ENCODE data around the gene MPPE1.

The MPPE1 gene

GRCh38 chr18:11909591-11910026, 1.5 kb upstream of the MPPE1 start:
- TF ChIP-seq CTCF (IDR thresholded peaks at IDR 0.05; ENCODE audit: low read depth, low read length) = no peak
- no peak for DNase-seq (ENCODE audit: extremely low read depth, low read depth)

- TF ChIP-seq CTCF (IDR thresholded peaks at IDR 0.05; ENCODE audit: low read depth, low read length) = no peak
- DNase-seq (ENCODE audit: extremely low read depth, low read depth) = no peak
Measured at GRCh38 chr18:11909061-11909455, 941 bp upstream of the MPPE1 start.

GRCh38 chr18:11906926-11907874, 917 bp downstream of the MPPE1 start:
- TF ChIP-seq CTCF (IDR thresholded peaks at IDR 0.05; ENCODE audit: low read depth, low read length) = no peak
- no peak for DNase-seq (ENCODE audit: extremely low read depth, low read depth)

GRCh38 chr18:11906176-11906575, 1.9 kb downstream of the MPPE1 start:
- no peak for TF ChIP-seq CTCF (IDR thresholded peaks at IDR 0.05; ENCODE audit: low read depth, low read length)
- DNase-seq (ENCODE audit: extremely low read depth, low read depth) = no peak

GRCh38 chr18:11905613-11906012, 2.5 kb downstream of the MPPE1 start:
- TF ChIP-seq CTCF (IDR thresholded peaks at IDR 0.05; ENCODE audit: low read depth, low read length) = no peak
- DNase-seq (ENCODE audit: extremely low read depth, low read depth) = no peak

GRCh38 chr18:11902522-11903292, 5.4 kb downstream of the MPPE1 start:
- TF ChIP-seq CTCF (IDR thresholded peaks at IDR 0.05; ENCODE audit: low read depth, low read length) = no peak
- no peak for DNase-seq (ENCODE audit: extremely low read depth, low read depth)

All from AG09319 (cell line).